ENCODE results near the gene SCUBE3.

Gene SCUBE3

GRCh38 chr6:35213298-35213791 lies 411 bp upstream of the SCUBE3 start:
- peak; percentile 37 for DNase-seq (ENCODE audit: low spot score)

GRCh38 chr6:35214869-35215664 lies 1.3 kb downstream of the SCUBE3 start:
- DNase-seq (ENCODE audit: low spot score), result no peak

DNA sequence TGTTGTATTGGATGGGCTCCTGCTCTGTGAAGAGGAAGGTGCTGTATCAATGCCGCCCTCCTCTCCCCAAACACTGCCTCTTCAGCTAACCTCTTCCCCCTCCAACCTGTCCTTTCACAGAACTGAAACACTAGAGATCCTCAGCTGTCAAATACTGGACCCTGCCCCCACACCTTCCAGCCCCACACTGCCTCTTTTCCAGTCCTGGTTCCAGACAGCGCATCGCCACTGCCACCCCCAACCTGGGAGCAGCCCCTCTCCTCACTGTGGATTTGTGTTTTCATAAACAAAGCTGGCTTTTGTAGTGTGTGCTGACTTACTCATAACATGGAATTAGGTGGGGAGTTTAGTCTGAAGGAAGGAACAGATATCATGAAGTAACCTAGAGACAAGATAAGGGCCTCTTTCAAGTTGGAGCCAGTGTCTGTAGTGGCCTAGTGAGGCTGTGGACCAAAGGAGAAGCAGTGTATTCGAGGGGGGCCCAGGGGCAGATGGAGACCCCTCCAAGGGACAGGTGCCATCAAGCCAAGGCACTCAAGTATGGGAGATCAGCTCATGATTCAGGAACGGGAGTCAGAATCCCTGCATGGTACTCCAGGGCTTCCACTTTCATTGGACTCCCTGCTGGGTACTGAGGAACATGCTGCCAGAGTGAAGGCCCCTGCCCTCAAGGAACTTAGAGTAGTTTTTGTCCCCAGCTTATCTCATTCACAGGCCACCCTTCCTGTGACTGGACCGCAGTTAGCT lies 2.1 kb downstream of the SCUBE3 start:
- no peak for DNase-seq (ENCODE audit: low spot score)

DNA sequence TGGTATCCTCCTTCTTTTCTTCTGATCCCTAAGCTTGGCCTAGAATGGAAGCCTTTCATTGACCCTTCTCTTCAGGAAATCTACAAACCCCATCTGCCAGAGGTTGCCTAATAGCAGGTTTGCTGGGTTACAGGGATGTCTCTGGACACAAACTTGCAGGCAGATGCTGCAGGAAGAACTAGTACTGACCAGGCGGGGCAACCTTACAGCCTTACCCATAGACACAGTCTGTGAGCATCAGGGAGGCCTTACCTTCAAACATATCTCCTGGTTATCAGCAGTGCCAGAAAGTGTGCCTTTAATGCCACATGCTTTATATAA lies 2.6 kb downstream of the SCUBE3 start:
- no peak for DNase-seq (ENCODE audit: low spot score)

DNA sequence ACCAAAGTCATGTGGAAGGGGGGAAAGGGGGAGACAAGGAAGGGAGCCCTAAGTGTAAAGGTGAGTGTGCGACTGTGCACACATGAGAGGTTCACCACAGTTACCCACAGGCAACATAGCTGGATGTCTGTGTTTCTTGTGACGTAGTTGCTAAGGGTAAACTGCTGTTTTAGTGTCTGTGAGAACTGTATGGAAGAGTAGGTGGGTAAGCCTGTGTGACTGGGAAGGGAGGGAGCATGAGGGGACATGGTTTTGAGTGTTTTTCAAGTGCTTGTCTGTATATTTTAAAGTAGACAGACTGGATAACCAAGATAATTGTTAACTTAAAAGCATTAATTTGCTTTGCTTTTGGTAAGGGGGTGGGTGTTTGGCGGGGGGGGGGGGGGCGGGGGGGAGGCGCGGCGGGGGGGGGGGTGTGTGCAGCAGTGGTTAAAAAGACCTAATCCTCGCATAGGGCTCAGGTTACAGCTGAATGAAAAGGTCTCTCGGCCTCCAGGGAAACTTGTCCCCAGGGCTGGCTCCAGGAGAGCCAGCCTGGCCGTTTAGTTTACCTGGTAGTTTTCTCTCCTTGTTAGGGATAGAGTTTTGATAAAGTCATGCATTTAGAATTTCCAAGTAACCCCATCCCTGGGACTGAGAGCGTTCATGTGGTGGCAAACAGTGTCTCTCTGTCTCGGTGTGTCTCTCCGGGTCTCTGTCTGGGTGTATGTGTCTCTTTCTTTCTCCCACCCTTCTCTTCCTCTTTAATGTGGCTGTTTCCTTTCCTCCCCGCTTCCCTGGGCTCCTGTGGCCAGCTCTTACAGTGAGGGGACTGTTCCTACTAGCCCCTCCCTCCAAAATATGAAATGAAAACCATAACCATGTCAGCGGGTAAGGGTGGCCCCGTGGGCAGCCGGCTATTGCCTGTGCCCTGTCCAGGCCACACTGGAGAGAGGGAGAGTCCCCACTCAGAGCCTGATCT lies 3.4 kb downstream of the SCUBE3 start:
- DNase-seq (ENCODE audit: low spot score), result no peak

- peak; percentile 41 for DNase-seq (ENCODE audit: low spot score)
Measured at GRCh38 chr6:35218021-35218420, 4.3 kb downstream of the SCUBE3 start.

- no peak for DNase-seq (ENCODE audit: low spot score)
Measured at GRCh38 chr6:35218456-35218855, 4.7 kb downstream of the SCUBE3 start.

- no peak for DNase-seq (ENCODE audit: low spot score)
Measured at GRCh38 chr6:35219683-35220326, 6.0 kb downstream of the SCUBE3 start.

DNA sequence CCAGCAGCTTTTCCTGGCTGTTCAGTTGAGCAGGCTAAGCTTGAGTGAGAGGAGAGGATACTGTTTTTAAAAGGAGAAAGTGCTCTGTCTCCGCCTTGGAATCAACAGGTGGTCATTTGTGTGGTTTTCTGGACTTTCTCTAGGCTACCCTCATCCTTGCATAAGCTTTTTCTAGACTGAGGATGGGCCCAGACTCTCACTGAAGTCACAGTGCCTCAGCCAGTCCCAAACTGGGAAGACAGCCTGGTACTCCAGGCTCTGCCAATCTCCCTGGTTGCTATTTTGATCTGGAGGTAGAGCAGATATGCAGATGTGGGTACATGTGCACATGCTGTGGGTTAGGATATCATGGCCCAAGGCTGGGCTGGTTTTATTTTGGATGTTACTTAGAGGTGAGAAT lies 7.0 kb downstream of the SCUBE3 start:
- no peak for DNase-seq (ENCODE audit: low spot score)

DNA sequence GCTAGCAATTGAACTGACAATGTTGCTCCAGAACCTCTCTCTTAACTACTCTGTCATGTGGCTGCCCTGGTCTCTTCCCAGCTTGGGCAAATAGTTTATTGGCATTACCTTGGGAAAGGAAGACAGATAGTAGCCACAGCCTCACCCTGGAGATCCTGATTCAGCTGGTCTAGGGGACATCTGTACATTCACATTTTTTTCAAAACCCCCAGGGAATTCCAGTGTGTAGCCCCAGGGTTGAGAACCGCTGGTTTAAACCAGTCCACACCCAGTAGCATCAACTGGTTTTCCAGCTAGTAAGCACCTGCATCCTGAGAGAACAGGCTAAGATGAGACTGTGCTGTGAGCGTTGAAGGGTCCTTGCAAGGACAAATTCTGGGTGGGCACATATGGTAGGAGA lies 9.6 kb downstream of the SCUBE3 start:
- DNase-seq (ENCODE audit: low spot score), result no peak

GRCh38 chr6:35224720-35225119 lies 11.0 kb downstream of the SCUBE3 start:
- no peak for DNase-seq (ENCODE audit: low spot score)

DNA sequence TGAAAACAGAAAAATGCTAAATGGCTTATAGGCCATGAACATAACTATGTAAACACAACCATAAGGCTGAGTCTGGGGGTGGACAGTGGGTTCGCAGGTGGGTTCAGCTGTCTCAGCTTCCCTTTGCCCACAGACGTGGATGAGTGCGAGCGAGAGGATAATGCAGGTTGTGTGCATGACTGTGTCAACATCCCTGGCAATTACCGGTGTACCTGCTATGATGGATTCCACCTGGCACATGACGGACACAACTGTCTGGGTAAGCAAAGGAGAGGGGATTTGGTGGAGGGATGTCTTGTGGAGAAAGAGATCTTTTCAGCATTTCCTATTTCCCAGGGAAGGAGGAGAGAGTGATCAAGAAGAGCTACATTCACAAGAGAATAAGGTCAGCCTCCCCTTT lies 14.7 kb downstream of the SCUBE3 start:
- DNase-seq (ENCODE audit: low spot score), result no peak

DNA sequence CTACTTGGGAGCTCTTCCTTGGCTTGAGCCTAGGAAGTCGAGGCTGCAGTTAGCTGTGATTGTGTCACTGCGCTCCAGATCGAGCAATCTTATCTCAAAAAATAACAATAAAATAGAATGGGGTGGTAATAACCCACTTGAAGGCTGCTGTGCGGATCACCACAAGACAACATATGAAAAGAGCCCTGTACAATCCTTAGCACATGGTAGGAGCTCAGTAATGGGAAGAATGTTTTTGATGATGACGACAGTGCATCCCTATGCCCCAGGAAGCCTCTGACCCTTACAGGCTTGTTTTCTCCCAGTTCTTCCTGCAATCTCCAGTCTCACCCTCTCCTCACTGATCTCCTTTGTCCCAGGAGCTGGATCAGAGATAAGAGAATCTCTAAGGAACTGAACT lies 15.5 kb downstream of the SCUBE3 start:
- DNase-seq (ENCODE audit: low spot score), result no peak

DNA sequence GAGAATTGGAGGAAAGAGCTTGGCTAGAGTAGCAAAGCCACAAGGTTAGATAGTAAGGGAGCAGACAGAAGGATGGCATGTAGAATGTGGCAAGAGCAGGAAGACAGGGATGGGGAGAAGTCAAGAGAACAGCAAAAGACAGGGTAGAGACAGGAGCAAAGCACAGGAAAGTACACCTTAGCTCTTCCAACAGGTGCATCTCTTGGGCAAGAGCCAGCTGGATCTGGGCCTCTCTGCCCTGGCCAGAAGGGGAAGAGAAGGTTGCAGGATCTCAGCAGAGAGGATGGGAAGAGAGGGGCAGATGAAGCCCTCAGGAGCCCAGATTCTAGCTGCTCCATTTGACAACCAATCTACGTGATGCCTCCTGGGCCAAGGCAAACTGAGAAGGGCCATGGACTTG lies 16.7 kb downstream of the SCUBE3 start:
- DNase-seq (ENCODE audit: low spot score), result no peak

GRCh38 chr6:35230950-35231349 lies 17.2 kb downstream of the SCUBE3 start:
- no peak for DNase-seq (ENCODE audit: low spot score)

GRCh38 chr6:35231563-35231962 lies 17.8 kb downstream of the SCUBE3 start:
- DNase-seq (ENCODE audit: low spot score), result no peak

DNA sequence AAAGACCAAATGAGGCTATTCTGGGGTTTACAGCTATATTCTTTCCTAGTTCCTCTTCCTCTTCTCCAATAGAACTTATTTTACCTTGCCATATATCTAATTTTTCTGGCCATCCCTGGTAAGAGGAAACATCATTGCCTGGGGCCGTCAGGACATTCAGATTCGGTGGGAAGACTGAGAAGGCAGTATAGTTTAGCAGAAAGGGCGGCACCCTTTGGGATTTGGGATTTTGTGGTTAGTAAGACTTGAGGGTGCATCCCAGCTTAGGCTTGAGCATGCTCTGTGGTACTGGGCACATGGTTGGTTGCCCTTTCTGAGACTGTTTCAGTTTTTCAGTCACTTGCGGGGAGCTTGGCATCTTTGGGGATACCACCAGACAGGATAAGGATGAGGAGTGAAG lies 21.1 kb downstream of the SCUBE3 start:
- no peak for DNase-seq (ENCODE audit: low spot score)

DNA sequence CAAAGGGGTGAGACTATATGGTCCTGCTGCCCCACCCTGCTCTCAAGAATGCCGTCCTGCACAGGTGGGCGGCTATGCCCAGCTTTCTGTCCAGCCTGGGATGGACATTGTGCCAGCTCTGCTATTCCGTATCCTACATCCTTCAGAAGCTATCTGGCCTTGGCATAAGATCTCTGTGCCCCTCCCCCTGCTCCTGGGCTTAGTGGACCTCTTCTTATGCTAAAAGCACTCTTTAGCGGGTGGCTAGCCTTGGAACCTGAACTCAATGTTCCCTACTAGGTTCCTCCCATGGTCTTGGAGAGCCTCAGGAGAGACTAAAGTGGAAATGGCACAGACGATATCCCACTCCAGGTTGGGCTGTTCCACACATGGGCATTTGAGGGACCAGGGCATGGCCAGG lies 22.5 kb downstream of the SCUBE3 start:
- DNase-seq (ENCODE audit: low spot score), result no peak

- no peak for DNase-seq (ENCODE audit: low spot score)
Measured at GRCh38 chr6:35237476-35237875, 23.7 kb downstream of the SCUBE3 start.

GRCh38 chr6:35238843-35239289 lies 25.1 kb downstream of the SCUBE3 start:
- DNase-seq (ENCODE audit: low spot score), result no peak

- no peak for DNase-seq (ENCODE audit: low spot score)
Measured at GRCh38 chr6:35239581-35239980, 25.8 kb downstream of the SCUBE3 start.
